Measurements from ENCODE around the gene SAMD3.
"Not testable (repeated sequence)": the region's sequence is repeated elsewhere in the genome, so short reads cannot be mapped to it uniquely, and the experiment has no call there.

SAMD3 gene

GRCh38 chr6:130129762-130130246 lies 92.9 kb downstream of the SAMD3 start:
- DNase-seq (ENCODE audit: low read depth): no peak

- no peak for DNase-seq (ENCODE audit: low read depth)
Measured at GRCh38 chr6:130128326-130128725, 94.4 kb downstream of the SAMD3 start.

GRCh38 chr6:130127195-130127594 lies 95.6 kb downstream of the SAMD3 start:
- DNase-seq (ENCODE audit: low read depth): no peak

- DNase-seq (ENCODE audit: low read depth): no peak
Measured at GRCh38 chr6:130122243-130122642, 100.5 kb downstream of the SAMD3 start.

- no peak for DNase-seq (ENCODE audit: low read depth)
Measured at GRCh38 chr6:130120731-130121130, 102.0 kb downstream of the SAMD3 start.

- DNase-seq (ENCODE audit: low read depth): no peak
Measured at GRCh38 chr6:130119211-130119610, 103.5 kb downstream of the SAMD3 start.

- no peak for DNase-seq (ENCODE audit: low read depth)
Measured at GRCh38 chr6:130118236-130118635, 104.5 kb downstream of the SAMD3 start.

- not testable (repeated sequence) for DNase-seq (ENCODE audit: low read depth)
Measured at GRCh38 chr6:130117187-130117701, 105.5 kb downstream of the SAMD3 start.

- DNase-seq (ENCODE audit: low read depth): no peak
Measured at GRCh38 chr6:130116273-130116672, 106.5 kb downstream of the SAMD3 start.

GRCh38 chr6:130115036-130115435 lies 107.7 kb downstream of the SAMD3 start:
- no peak for DNase-seq (ENCODE audit: low read depth)

- DNase-seq (ENCODE audit: low read depth): no peak
Measured at GRCh38 chr6:130113201-130113710, 109.5 kb downstream of the SAMD3 start.

GRCh38 chr6:130111031-130111430 lies 111.7 kb downstream of the SAMD3 start:
- no peak for DNase-seq (ENCODE audit: low read depth)

GRCh38 chr6:130107710-130108109 lies 115.0 kb downstream of the SAMD3 start:
- DNase-seq (ENCODE audit: low read depth): no peak

GRCh38 chr6:130105996-130106704 lies 116.6 kb downstream of the SAMD3 start:
- no peak for DNase-seq (ENCODE audit: low read depth)

GRCh38 chr6:130099119-130099518 lies 123.6 kb downstream of the SAMD3 start:
- DNase-seq (ENCODE audit: low read depth): no peak

GRCh38 chr6:130098317-130098716 lies 124.4 kb downstream of the SAMD3 start:
- DNase-seq (ENCODE audit: low read depth): no peak

All from T-helper 22 cell (primary cell).